Measurements from ENCODE around the gene LIX1L. TPM values are rescaled to one million over a fixed set of nuclear protein-coding genes. Genes with fewer than 3 reads are reported as not detected.

Gene LIX1L
- total RNA-seq, 4 donors from 2014 or later: 7.6 to 18.4 (median 11.3) TPM

DNA sequence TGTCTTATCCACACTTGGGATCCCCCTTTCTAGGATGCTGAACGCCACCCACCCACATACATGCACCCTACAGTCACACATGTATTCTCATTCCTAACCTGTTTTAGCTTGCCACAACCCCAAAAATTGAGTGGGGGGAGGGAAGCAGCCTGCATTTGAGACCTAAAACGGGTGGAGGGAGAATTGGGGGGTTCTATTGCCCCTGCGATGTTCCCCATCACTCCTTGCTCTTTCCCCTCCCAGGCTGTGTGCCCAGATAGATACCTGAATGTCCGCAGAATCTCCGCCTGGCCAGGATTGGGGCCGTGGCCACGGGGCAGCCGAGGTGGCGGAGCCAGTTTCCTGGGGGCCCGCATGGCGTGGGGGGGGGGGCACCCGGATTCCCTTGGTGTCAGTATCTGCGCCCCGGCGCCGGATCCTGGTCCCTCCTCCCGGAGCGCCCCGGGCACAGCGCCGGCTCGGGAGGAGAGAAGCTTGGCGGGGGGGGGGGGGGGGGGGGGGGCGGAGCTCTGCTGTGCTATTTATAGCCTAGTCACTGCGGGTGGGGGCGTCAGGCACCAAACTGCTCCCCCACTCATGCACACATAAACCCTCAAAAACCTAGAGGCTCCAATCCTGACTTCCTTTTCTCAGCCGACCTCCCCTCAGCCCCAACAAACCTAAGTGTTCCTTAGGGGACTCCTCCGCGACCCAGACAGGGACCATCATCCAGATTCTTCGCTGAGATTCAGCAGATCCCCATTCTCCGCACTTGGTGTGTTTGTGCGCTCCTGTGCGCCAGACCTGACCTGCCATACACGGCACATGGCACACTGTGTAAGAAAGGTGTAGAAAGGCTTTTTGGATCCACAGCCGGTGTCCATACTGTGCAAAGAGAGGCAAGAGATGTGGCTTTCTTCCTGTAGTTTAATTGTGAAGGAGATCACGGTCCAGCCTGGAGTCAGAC is 4.6 kb upstream of the LIX1L start:
- TF ChIP-seq CTCF (IDR thresholded peaks at IDR 0.05): no peak
- no peak for TF ChIP-seq POLR2A (IDR thresholded peaks at IDR 0.05)
- no peak for TF ChIP-seq POLR2AphosphoS5 (IDR thresholded peaks at IDR 0.05)
- DNase-seq (ENCODE audit: low spot score in 2 of 2): no peak
- WGBS: 3% methylated on average over 24 of the region's 36 CpGs

DNA sequence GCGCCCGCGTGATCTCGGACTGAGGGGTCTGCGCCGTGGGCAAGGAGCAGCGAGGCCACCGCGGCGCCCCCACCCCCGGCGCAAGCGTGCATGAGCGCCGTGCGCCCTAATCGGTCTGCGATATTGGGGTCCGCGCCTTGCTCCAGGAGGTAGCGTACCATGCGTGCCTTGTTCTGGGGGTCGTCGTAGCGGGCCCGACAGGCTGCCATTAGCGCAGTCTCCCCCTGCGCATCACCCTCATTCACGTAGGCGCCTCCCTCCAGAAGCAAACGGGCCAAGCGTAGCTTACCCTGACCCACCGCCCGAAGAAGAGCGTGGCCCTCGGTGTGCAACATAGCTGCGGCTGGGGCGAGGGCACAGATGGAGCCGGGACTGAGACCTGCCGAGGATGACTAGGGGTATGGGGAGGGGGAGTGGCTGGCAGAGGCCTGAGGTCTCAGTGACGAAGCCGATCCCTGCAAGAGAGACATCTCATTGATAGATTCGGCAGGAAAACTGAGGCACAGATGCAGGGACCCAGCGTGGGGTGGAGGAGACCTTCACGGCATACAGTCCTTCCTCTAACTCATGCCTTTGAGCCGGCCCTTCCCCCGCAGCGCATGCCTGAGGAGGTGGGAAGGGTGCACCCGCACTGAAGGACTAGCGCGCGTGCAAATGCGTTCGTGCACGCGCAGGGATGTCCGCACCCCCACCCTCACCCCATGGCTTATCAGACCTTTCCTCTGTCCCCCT is 3.8 kb upstream of the LIX1L start:
- H3K4me1 ChIP-seq: peaks cover 71% of the 10 kb centered on the region
- WGBS: under 1% methylated on average over 18 of the region's 57 CpGs
- H3K36me3 ChIP-seq: no peaks in the 10 kb centered on the region
- TF ChIP-seq EP300 (IDR thresholded peaks at IDR 0.05): no peak
- no peak for TF ChIP-seq POLR2A (IDR thresholded peaks at IDR 0.05)
- TF ChIP-seq CTCF (IDR thresholded peaks at IDR 0.05): no peak
- TF ChIP-seq POLR2AphosphoS5 (IDR thresholded peaks at IDR 0.05): no peak
- H3K4me3 ChIP-seq: peak overlapping the region; percentile 74
- H3K27me3 ChIP-seq: no peaks in the 10 kb centered on the region
- H3K27ac ChIP-seq: no peak overlapping the region
- H3K9me3 ChIP-seq: no peaks in the 10 kb centered on the region
- peak in 1 of 2 donors; percentile 74 for DNase-seq (ENCODE audit: low spot score in 2 of 2)

More for the DNA sequence above, 4.6 kb upstream of the LIX1L start:
- H3K4me3 ChIP-seq: peak overlapping the region; percentile 74
- no peak overlapping the region for H3K27ac ChIP-seq
- no peaks in the 10 kb centered on the region for H3K36me3 ChIP-seq
- H3K9me3 ChIP-seq: no peaks in the 10 kb centered on the region
- H3K4me1 ChIP-seq: peaks cover 66% of the 10 kb centered on the region
- no peaks in the 10 kb centered on the region for H3K27me3 ChIP-seq

DNA sequence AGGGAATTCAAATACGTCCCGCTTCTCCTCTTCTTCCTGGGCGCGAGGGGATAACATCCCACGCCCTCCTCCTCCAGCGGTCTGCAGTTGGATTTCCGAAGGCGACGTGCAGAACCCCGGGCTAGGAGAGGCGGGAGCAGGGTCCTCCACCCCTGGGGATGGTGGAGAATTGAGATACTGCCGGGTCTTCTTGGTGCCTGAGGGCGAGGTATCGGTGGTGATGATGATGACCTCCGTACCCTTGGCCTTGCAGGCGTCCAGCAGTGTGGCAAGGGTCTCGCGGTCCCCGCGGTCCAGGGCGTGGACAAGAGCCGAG is 3.2 kb upstream of the LIX1L start:
- TF ChIP-seq POLR2AphosphoS5 (IDR thresholded peaks at IDR 0.05) (no peak), POLR2A (IDR thresholded peaks at IDR 0.05) (no peak), CTCF (IDR thresholded peaks at IDR 0.05) (no peak), EP300 (IDR thresholded peaks at IDR 0.05) (no peak)
- no peak for DNase-seq (ENCODE audit: low spot score in 2 of 2)
- WGBS: 2% methylated on average over 10 of the region's 22 CpGs
- Histone ChIP-seq H3K27ac (peak overlapping the region; percentile 79), H3K9me3 (no peaks in the 10 kb centered on the region), H3K36me3 (no peaks in the 10 kb centered on the region), H3K27me3 (no peaks in the 10 kb centered on the region), H3K4me1 (peaks cover 77% of the 10 kb centered on the region), H3K4me3 (peak overlapping the region; percentile 74)

DNA sequence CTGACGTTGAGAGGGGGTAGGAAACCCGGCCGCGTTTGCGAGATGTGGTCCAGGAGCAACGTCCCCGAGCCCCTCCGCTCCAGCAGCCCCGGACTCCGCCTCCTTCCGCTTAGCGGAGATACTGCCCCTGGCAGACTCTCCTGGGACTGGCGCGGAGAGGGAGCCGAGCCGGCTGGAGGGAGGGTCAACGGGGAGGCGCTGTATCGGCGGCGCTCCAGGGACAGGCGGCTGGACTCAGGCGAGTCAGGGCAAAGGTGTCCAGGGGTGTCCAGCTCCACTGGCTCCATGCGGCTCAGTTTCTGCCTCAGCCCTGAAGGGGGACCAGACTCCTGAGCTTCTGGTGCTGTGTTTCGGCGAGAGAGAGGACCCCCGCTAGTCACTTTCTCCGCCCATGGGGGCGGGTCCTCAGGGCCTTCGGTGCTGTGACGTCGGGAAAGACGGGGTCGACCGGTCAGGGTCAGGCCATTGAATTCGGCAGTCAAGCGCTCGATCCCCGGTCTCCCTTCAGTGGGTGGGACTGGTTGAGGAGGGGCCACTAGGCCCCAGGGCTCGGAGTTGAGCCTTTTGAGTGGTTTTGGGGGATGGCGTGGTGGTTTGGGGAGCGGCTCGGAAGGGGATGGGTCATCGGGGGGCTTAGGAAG is 2.8 kb upstream of the LIX1L start:
- peak overlapping the region; percentile 74 for H3K4me3 ChIP-seq
- peak; percentile 88 to 91 for DNase-seq (ENCODE audit: low spot score in 2 of 2)

DNA sequence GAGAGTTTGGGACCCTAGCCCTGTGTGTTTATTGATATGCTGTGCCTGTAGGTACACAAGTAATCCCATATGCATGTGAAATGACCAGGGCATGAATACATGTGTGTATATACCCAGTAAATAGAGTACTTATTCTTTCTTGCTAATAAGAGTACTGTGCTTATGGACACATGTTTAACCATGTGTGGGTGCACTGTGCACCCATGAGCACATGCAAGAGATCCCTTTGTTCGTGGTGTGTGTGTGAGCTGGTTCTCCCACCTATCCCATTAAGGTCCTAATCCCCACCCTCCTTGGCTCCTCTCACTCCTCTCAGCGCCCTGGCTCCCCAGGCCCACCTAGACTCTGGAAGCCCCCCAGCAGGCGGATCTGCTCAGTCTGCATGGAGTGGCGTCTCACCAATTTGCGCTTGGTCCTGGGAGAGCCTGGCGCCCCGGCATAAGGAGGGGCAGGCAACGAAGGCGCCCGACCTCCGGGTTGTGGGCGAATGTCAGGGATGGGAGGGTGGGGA is 2.2 kb upstream of the LIX1L start:
- 7% methylated on average over 5 of the region's 12 CpGs for WGBS
- Histone ChIP-seq H3K9me3 (no peaks in the 10 kb centered on the region), H3K27me3 (no peaks in the 10 kb centered on the region), H3K36me3 (no peaks in the 10 kb centered on the region), H3K4me1 (peaks cover 80% of the 10 kb centered on the region), H3K27ac (peak overlapping the region; percentile 79), H3K4me3 (peak overlapping the region; percentile 74)
- no peak for DNase-seq (ENCODE audit: low spot score in 2 of 2)
- TF ChIP-seq CTCF (IDR thresholded peaks at IDR 0.05) (no peak), POLR2A (IDR thresholded peaks at IDR 0.05) (no peak), EP300 (IDR thresholded peaks at IDR 0.05) (no peak), POLR2AphosphoS5 (IDR thresholded peaks at IDR 0.05) (no peak)

More for the DNA sequence above, 2.8 kb upstream of the LIX1L start:
- Histone ChIP-seq H3K27me3 (no peaks in the 10 kb centered on the region), H3K9me3 (no peaks in the 10 kb centered on the region), H3K36me3 (no peaks in the 10 kb centered on the region), H3K4me1 (peaks cover 80% of the 10 kb centered on the region), H3K27ac (peak overlapping the region; percentile 79)
- TF ChIP-seq POLR2AphosphoS5 (IDR thresholded peaks at IDR 0.05): no peak
- peak in 1 of 2 donors; percentile 7 for TF ChIP-seq POLR2A (IDR thresholded peaks at IDR 0.05)
- WGBS: 0% methylated on average over 17 of the region's 44 CpGs
